K562 (cell line): Measurements from ENCODE around the gene PSMB7. TPM values are rescaled to one million over a fixed set of nuclear protein-coding genes. Genes with fewer than 3 reads are reported as not detected.

Source experiments
- CXXC5 ChIP-seq: fragments of 250-450 bp; sonication (Bioruptor Pico); IDR thresholded peaks from 2 replicates; pipeline ENCODE4 v1.8.0; 2022; ENCODE audit warnings: inconsistent platforms, mild to moderate bottlenecking, moderate library complexity
- FOXA3 ChIP-seq, 2 experiments: fragments of 450-650 bp in 1 of 2; sonication (generic) in 1 of 2; formaldehyde crosslinking; IDR thresholded peaks in 1 of 2; conservative IDR thresholded peaks in 1 of 2; 2 replicates each; pipeline versions ENCODE4 v1.4.0 to v1.8.0; 2020 to 2022; ENCODE audit warnings: mild to moderate bottlenecking in 2 of 2, missing genetic modification reagents in 1 of 2
- FOXK1 ChIP-seq: sonication (generic); formaldehyde crosslinking; IDR thresholded peaks from 2 replicates; pipeline ENCODE4 v1.8.0; 2022; ENCODE audit warnings: missing genetic modification reagents, mild to moderate bottlenecking, borderline replicate concordance
- HNRNPK ChIP-seq: fragments of 200-400 bp; formaldehyde crosslinking; IDR thresholded peaks from one replicate; pipeline ENCODE4 v1.6.1; 2018; ENCODE audit warnings: mild to moderate bottlenecking, low read depth, low read length; ENCODE audit not compliant: poor library complexity, severe bottlenecking
- LARP7 ChIP-seq: fragments of 450-650 bp; IDR thresholded peaks from 2 replicates; pipeline ENCODE4 v1.6.1; 2016
- MEIS2 ChIP-seq: fragments of 450-650 bp; IDR thresholded peaks from 2 replicates; pipeline ENCODE4 v1.6.1; 2014; ENCODE audit warnings: mild to moderate bottlenecking; ENCODE audit not compliant: partially characterized antibody
- TRIM28 ChIP-seq: fragments of 450-650 bp; IDR thresholded peaks from 2 replicates; pipeline ENCODE4 v1.6.1; 2017
- ZNF699 ChIP-seq: fragments of 250-450 bp; sonication (Bioruptor Pico); IDR thresholded peaks from 2 replicates; pipeline ENCODE4 v1.8.0; 2021; ENCODE audit warnings: mild to moderate bottlenecking, moderate library complexity; ENCODE audit not compliant: insufficient replicate concordance
- polyA plus RNA-seq, 8 experiments: library from polyadenylated mRNA; depleted of rRNA in 4 of 8; stranded (reverse) in 5 of 8; unstranded in 3 of 8; fragments of >200 nt; fragmentation: Nextera tagmentation in 2 of 8; fragmentation: Illumina TruSeq in 1 of 8; extraction: Ambion mirVana in 2 of 8; extraction: Trizol in 1 of 8; gene quantifications; 2 replicates each; pipeline versions ENCODE4 v1.2.1 to v1.2.3, GENCODE V29; 2011 to 2014; ENCODE audit warnings: inconsistent platforms in 1 of 8, missing spikeins in 1 of 8
- total RNA-seq, 7 experiments: library from RNA; depleted of rRNA in 6 of 7; stranded (reverse); fragments of >200 nt in 6 of 7; fragmentation: Illumina TruSeq in 2 of 7; extraction: Trizol in 2 of 7; gene quantifications; 2 replicates each; pipeline versions ENCODE4 v1.2.1 to v1.2.3, GENCODE V29; 2011 to 2021; ENCODE audit warnings: low replicate concordance in 1 of 7
- TF ChIP-seq, protein P1 (sequence below), 2 experiments: IDR thresholded peaks; 2 replicates each; pipeline ENCODE4 v1.6.1; 2011; ENCODE audit warnings: borderline replicate concordance in 1 of 2, control low read depth in 1 of 2, low read depth in 1 of 2, low read length in 1 of 2, mild to moderate bottlenecking in 1 of 2, mixed read lengths in 1 of 2, moderate library complexity in 1 of 2; ENCODE audit not compliant: insufficient read depth in 1 of 2, insufficient read length in 1 of 2, poor library complexity in 1 of 2, severe bottlenecking in 1 of 2; ENCODE audit errors: extremely low read depth in 1 of 2
- TF ChIP-seq, protein P2 (sequence below): fragments of 250-450 bp; sonication (Bioruptor Pico); IDR thresholded peaks from 2 replicates; pipeline ENCODE4 v1.8.0; 2022; ENCODE audit warnings: inconsistent platforms
- TF ChIP-seq, protein P3 (sequence below), 2 experiments: fragments of 450-650 bp; IDR thresholded peaks; 2 replicates each; pipeline ENCODE4 v1.6.1; 2016
- TF ChIP-seq, protein P4 (sequence below): fragments of 450-650 bp; formaldehyde crosslinking; IDR thresholded peaks from 2 replicates; pipeline ENCODE4 v1.4.0; 2022; ENCODE audit warnings: mild to moderate bottlenecking, moderate library complexity
- TF ChIP-seq, protein P5 (sequence below), 2 experiments: fragments of 450-650 bp in 1 of 2; sonication (generic) in 1 of 2; formaldehyde crosslinking; conservative IDR thresholded peaks; 2 replicates each; pipeline versions ENCODE4 v1.4.0 to v1.8.1; 2020 to 2022; ENCODE audit warnings: mild to moderate bottlenecking in 1 of 2, missing genetic modification reagents in 1 of 2
- TF ChIP-seq, protein P6 (sequence below): sonication (generic); formaldehyde crosslinking; IDR thresholded peaks from 2 replicates; pipeline ENCODE4 v1.8.1; 2023; ENCODE audit warnings: missing genetic modification reagents, mild to moderate bottlenecking, borderline replicate concordance

The PSMB7 gene
- total and polyA plus RNA-seq, 9 of the 15 experiments (the other 6 are each of a cell fraction or from before 2014, with no cell fraction given) = 321 to 978 (median 407) TPM

DNA sequence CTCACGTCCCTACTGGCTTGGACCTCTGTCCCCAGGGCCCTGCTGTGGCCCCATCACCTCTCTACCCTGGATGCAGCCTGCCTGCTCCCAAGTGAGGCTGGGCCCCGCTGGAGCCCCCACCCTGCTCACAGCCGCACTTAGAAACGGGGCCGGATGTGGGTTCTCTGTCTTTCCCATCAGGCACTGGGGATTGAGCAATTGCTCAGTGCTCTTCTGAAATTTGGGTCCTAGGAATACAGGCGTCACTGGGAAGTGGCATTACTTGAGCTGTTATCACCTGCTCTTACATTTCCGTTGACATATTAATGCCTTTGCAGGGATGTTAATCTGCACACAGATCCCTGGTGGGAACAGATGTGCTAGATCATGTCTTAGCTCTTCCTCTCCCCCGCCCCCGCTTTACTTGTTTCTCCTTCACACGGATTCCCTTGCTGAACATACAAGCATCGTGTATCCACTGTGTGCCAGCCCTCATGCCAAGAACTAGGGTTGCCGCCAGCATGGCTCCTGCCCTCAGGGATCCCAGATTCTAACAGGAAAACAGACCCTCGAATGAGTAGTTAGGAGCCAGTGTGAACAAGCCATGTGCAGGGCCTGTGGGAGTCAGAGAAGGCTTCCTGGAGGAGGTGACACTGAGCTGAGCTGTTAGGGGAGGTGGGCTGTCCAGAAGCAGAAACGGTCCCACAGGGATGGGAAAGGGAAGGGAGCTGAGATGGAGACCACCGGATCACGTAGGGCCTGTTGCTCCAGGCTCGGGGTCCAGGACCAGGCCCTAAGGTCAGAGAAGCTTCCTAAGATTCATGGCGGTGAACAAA, 92.4 kb downstream of the PSMB7 start (continued):
- TF ChIP-seq CXXC5 (CRISPR knock-in tag) (peak; percentile 47; the same call in 1 of the 2 replicates), FOXK1 (no peak), FOXA3 (CRISPR knock-in tag; conservative IDR thresholded peaks at IDR 0.05 in 1 of 2, IDR thresholded peaks at IDR 0.05 in 1 of 2) (no peak), ZNF699 (no peak), HNRNPK (no peak), TRIM28 (no peak), LARP7 (no peak), MEIS2 (peak; percentile 96)
- TF ChIP-seq, protein P1, sequence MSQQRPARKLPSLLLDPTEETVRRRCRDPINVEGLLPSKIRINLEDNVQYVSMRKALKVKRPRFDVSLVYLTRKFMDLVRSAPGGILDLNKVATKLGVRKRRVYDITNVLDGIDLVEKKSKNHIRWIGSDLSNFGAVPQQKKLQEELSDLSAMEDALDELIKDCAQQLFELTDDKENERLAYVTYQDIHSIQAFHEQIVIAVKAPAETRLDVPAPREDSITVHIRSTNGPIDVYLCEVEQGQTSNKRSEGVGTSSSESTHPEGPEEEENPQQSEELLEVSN (IDR thresholded peaks at IDR 0.05; ENCODE audit: borderline replicate concordance in 1 of 2, extremely low read depth in 1 of 2, insufficient read depth in 1 of 2, insufficient read length in 1 of 2, low read depth in 1 of 2, low read length in 1 of 2, poor library complexity in 1 of 2, severe bottlenecking in 1 of 2) = no peak
- TF ChIP-seq, protein P2, sequence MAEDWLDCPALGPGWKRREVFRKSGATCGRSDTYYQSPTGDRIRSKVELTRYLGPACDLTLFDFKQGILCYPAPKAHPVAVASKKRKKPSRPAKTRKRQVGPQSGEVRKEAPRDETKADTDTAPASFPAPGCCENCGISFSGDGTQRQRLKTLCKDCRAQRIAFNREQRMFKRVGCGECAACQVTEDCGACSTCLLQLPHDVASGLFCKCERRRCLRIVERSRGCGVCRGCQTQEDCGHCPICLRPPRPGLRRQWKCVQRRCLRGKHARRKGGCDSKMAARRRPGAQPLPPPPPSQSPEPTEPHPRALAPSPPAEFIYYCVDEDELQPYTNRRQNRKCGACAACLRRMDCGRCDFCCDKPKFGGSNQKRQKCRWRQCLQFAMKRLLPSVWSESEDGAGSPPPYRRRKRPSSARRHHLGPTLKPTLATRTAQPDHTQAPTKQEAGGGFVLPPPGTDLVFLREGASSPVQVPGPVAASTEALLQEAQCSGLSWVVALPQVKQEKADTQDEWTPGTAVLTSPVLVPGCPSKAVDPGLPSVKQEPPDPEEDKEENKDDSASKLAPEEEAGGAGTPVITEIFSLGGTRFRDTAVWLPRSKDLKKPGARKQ (CRISPR knock-in tag) = no peak
- TF ChIP-seq, protein P3, sequence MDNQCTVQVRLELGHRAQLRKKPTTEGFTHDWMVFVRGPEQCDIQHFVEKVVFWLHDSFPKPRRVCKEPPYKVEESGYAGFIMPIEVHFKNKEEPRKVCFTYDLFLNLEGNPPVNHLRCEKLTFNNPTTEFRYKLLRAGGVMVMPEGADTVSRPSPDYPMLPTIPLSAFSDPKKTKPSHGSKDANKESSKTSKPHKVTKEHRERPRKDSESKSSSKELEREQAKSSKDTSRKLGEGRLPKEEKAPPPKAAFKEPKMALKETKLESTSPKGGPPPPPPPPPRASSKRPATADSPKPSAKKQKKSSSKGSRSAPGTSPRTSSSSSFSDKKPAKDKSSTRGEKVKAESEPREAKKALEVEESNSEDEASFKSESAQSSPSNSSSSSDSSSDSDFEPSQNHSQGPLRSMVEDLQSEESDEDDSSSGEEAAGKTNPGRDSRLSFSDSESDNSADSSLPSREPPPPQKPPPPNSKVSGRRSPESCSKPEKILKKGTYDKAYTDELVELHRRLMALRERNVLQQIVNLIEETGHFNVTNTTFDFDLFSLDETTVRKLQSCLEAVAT (IDR thresholded peaks at IDR 0.05) = no peak
- TF ChIP-seq, protein P4, sequence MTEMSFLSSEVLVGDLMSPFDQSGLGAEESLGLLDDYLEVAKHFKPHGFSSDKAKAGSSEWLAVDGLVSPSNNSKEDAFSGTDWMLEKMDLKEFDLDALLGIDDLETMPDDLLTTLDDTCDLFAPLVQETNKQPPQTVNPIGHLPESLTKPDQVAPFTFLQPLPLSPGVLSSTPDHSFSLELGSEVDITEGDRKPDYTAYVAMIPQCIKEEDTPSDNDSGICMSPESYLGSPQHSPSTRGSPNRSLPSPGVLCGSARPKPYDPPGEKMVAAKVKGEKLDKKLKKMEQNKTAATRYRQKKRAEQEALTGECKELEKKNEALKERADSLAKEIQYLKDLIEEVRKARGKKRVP (CRISPR knock-in tag) = no peak
- TF ChIP-seq, protein P5, sequence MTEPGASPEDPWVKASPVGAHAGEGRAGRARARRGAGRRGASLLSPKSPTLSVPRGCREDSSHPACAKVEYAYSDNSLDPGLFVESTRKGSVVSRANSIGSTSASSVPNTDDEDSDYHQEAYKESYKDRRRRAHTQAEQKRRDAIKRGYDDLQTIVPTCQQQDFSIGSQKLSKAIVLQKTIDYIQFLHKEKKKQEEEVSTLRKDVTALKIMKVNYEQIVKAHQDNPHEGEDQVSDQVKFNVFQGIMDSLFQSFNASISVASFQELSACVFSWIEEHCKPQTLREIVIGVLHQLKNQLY (CRISPR knock-in tag; conservative IDR thresholded peaks at IDR 0.05) = no peak
- TF ChIP-seq, protein P6, sequence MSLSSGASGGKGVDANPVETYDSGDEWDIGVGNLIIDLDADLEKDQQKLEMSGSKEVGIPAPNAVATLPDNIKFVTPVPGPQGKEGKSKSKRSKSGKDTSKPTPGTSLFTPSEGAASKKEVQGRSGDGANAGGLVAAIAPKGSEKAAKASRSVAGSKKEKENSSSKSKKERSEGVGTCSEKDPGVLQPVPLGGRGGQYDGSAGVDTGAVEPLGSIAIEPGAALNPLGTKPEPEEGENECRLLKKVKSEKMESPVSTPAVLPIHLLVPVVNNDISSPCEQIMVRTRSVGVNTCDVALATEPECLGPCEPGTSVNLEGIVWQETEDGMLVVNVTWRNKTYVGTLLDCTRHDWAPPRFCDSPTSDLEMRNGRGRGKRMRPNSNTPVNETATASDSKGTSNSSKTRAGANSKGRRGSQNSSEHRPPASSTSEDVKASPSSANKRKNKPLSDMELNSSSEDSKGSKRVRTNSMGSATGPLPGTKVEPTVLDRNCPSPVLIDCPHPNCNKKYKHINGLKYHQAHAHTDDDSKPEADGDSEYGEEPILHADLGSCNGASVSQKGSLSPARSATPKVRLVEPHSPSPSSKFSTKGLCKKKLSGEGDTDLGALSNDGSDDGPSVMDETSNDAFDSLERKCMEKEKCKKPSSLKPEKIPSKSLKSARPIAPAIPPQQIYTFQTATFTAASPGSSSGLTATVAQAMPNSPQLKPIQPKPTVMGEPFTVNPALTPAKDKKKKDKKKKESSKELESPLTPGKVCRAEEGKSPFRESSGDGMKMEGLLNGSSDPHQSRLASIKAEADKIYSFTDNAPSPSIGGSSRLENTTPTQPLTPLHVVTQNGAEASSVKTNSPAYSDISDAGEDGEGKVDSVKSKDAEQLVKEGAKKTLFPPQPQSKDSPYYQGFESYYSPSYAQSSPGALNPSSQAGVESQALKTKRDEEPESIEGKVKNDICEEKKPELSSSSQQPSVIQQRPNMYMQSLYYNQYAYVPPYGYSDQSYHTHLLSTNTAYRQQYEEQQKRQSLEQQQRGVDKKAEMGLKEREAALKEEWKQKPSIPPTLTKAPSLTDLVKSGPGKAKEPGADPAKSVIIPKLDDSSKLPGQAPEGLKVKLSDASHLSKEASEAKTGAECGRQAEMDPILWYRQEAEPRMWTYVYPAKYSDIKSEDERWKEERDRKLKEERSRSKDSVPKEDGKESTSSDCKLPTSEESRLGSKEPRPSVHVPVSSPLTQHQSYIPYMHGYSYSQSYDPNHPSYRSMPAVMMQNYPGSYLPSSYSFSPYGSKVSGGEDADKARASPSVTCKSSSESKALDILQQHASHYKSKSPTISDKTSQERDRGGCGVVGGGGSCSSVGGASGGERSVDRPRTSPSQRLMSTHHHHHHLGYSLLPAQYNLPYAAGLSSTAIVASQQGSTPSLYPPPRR (CRISPR knock-in tag) = 0 out of 2 replicates have a peak, but pooled peaks have one; percentile 33
